Activated T-helper 9 cell treated with anti-CD3 and anti-CD28 coated beads, Interleukin-2, amount 50 U/mL, for 16 hours (primary cell): ENCODE measurements around the gene ASMTL.
"Not testable (repeated sequence)": the region's sequence is repeated elsewhere in the genome, so short reads cannot be mapped to it uniquely, and the experiment has no call there.

Experiments used
- DNase-seq: peaks from one replicate; pipeline ENCODE4 v3.0.0-alpha.2; 2020; ENCODE audit warnings: low read depth

Gene ASMTL

GRCh38 chrX:1433646-1434357, 18.9 kb downstream of the ASMTL start:
- no peak for DNase-seq

DNA sequence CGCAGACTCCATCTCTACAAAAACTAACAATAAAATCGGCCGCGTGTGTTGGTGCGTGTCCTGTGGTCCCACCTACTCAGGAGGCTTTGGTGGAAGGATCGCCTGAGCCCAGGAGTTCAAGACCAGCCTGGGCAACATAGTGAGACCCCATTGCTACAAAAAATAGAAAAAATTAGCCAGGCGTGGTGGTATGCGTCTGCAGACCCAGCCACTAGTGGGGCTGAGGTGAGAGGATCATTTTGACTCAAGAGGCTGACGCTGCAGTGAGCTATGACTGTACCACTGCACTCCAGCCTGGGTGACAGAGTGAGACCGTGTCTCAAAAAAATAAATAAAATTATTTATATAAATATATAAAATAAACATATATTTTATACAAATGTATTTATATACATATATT, 22.3 kb downstream of the ASMTL start:
- no peak for DNase-seq

- DNase-seq, result no peak
Observed at GRCh38 chrX:1427756-1428155, 25.0 kb downstream of the ASMTL start.

DNA sequence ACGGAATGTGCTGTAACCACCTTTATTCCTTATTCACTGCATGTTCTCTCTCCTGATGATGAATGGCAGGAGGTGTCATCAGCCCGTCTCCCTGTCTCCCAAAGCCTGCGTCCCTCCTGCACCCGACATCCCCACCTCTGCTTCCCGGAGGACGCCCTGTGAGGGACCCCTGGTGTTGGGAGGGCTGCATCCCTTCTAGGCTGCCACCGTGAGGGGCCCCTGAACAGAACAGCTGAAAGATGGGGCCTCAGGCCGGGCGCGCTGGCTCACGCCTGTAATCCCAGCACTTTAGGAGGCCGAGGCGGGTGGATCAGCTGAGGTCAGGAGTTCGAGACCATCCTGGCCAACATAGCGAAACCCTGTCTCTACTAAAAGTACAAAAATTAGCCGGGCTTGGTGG, 26.4 kb downstream of the ASMTL start:
- not testable (repeated sequence) for DNase-seq

DNA sequence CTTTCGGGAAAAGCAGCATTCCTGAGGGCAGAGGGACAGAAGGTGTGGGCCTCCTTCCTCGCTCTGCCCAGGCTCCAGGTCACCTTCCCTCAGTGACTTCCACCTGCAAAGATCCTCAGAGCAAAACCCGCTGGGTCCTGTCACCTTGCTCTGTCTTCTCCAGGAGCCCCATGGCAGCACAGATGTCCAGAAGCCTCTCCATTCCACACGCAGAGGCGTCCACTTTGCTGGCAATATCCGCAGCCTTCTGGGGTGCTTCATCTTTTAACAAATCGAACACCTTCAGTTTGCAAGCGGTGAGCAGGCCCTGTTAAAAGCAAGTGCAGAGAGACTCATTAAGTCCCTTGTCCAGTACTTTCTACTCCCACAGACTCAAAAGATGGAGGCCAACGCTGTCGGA, 27.3 kb downstream of the ASMTL start:
- no peak for DNase-seq

- no peak for DNase-seq
Observed at GRCh38 chrX:1424147-1424851, 28.4 kb downstream of the ASMTL start.

- DNase-seq, result no peak
Observed at GRCh38 chrX:1423215-1423614, 29.5 kb downstream of the ASMTL start.

GRCh38 chrX:1422135-1422465, 30.6 kb downstream of the ASMTL start:
- DNase-seq, result no peak

GRCh38 chrX:1421433-1422134, 31.1 kb downstream of the ASMTL start:
- DNase-seq, result no peak

DNA sequence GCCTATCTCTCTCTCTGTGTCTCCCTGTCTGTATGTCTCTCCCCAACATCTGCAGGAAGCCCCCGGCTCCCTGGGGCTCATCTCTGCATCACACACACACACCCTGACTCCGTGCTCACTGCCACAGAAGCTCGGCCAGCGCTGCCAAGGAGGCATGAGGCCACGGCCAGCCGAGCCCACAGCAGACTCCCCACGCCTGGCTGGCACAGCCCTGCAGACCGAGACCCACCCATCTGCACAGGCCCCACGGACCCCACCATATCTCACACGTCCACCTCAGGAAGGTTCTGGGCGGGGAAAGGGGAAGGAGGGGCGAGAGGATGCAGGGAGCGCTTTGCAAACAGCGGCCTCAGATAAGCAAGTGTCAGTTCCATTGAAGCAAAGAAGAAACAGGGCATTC, 32.3 kb downstream of the ASMTL start:
- DNase-seq, result no peak

DNA sequence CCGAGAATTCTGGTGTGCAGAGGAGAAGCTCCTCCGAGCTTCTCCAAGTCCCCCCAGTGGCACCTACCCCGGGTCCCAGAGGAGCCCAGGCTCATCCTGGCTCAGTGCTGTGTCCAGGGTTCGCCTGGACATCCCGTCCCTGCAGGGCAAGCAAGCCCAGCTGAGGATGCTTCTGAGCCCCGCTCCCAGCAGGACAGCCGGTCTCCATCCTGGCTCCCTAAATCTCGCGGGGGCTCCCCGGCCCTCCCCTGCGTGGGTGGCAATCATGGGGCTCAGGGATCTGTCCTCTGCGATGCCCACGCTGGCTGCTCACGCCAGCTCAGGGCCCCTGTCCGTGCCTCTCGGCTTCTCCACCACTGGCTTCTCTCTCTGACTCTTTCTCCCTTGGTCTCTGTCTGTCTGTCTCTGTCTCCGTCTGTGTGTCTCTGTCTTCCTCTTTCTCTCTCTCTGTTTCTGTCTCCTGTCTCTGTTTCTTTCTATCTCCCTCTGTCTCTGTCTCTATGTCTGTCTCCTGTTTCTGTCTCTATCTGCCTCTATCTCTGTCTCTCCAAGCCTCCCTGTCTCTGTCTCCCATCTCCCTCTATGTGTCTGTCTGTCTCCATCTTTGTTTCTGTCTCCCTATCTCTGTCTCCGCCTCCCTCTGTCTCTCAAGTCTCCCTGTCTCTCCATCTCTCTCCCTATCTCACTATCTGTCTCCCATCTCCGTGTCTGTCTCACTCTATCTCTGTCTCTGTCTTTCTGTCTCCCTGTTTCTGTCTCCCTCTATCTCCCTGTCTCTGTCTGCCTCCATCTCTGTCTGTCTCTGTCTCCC, 33.0 kb downstream of the ASMTL start:
- no peak for DNase-seq

- DNase-seq, result no peak
Observed at GRCh38 chrX:1418901-1419544, 33.7 kb downstream of the ASMTL start.

DNA sequence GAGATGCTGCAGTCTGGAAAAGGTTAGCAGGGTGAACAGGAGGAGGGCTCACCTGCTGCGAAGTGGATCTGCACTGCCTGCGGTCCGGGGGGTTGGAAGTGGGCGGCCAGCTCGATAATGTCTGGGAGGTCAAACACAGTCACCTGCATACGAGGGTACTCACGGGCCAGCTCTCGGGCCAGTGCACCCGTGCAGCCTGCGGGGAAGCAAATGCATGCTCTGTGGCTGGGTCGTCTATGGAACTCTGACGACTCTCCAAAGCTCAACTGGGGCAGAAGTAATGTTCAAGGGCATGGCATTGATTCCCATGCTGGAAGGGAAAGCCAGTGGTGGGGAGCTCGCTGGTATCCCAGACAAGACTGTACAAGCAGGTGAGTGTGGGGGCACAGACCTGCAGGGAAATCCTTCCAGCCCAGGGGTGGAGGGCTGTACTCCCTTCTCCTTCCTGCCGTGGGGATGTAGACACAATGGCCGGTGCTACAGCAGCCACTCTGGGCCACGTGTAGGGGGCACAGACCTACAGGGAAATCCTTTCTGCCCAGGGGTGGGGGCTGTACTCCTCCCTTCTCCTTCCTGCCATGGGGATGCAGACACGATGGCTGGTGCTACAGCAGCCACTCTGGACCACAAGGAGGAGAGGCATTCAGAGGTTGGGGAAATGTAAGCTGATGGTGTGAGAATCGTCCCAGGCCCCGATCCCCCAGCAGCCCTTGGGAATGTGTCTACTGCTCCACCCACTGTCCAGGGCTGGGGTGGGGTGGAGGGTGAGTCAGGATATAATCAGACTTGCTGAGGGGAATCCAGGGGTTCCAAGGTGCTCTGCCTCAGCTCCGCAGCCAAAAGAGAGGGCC, 34.6 kb downstream of the ASMTL start:
- no peak for DNase-seq

DNA sequence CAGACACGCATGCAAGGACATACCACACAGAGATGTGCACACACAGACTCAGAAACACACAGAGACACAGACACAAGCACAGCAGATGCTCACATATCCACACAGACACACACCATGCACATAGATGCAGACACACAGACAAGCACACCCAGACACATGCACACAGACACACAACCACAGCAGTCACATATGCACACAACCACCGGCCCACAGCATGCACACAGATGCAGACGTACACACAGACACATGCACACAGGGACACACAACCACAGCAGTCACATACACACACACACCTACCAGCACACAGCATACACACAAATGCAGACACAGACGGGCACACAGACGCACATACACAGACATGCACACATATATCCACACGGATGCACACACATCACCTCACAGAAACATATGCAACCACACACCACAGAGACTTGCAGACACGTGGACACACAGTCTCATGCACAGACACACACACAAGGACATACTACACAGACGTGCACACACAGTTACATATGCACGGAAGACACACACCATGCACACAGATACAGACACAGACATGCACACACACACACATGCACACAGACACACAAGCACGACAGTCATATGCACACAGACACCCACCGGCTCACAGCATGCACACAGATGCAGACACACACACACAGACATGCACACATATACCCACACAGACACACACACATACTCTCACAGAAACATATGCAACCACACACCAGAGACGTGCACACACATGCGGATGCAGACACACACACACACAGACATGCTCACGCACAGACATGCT, 35.5 kb downstream of the ASMTL start:
- DNase-seq, result no peak

- no peak for DNase-seq
Observed at GRCh38 chrX:1416327-1416784, 36.4 kb downstream of the ASMTL start.

- DNase-seq, result no peak
Observed at GRCh38 chrX:1412551-1413161, 40.1 kb downstream of the ASMTL start.

GRCh38 chrX:1411326-1411725, 41.4 kb downstream of the ASMTL start:
- DNase-seq, result no peak

DNA sequence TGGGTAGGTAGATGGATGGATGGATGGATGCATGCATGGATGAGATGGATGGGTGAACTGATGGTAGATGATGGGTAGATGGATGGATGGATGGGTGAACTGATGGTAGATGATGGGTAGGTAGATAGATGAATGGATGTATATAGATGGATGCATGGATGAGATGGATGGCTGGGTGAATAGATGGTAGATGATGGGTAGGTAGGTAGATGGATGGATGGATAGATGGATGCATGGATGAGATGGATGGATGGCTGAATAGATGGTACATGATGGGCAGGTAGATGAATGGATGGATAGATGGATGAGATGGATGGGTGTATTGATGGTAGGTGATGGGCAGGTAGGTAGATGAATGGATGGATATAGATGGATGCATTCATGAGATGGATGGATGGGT, 45.7 kb downstream of the ASMTL start:
- DNase-seq, result no peak

DNA sequence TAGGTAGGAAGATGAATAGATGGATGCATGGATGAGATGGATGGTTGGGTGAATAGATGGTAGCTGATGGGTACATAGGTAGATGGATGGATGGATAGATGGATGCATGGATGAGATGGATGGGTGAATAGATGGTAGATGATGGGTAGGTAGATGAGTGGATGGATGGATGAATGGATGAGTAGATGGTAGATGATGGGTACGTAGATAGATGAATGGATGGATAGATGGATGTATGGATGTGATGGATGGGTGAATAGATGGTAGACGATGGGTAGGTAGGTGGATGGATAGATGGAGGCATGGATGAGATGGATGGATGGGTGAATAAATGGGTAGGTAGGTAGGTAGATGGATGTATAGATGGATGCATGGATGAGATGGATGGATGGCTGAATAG, 46.9 kb downstream of the ASMTL start:
- DNase-seq, result not testable (repeated sequence)

DNA sequence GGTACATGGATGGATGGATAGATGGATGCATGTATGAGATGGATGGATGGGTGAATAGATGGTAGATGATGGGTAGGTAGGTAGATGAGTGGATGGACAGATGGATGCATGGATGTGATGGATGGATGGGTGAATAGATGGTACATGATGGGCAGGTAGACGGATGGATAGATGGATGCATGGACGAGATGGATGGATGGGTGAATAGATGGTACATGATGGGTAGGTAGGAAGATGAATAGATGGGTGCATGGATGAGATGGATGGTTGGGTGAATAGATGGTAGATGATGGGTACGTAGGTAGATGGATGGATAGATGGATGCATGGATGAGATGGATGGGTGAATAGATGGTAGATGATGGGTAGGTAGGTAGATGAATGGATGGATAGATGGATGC, 48.8 kb downstream of the ASMTL start:
- not testable (repeated sequence) for DNase-seq
